GM10847 (cell line): ENCODE data around the gene BUD13.

ENCODE experiments used
- POLR2A ChIP-seq: IDR thresholded peaks from 2 replicates; pipeline ENCODE4 v1.6.1; 2011; ENCODE audit not compliant: insufficient read length; ENCODE audit errors: extremely low read depth

Gene BUD13

DNA sequence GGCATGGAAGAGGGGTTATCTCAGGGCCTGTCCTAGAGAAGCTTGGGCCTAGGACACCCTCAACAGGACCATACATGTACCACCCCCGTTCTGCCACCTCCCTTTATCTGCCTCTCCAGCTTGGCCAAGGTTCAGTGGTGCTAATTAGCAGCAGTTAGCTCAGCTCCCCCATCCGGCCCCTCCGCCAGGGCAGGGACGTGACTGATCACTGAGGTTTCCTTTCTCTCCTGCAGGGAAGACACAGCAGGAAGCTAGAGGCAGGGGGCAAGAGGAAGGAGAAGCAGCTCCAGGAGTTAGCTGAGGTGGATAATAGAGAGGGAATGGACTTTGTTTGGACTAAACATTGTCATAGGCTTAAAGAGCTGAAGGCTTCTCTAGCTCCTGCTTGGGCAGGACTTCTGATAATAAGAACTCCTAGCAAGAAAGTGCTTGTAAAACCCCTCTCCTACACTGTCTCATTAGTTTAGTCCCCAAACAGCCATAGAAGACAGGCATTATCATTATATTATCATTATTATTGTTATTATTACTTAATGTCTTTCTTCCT lies 53.8 kb downstream of the BUD13 start:
- TF ChIP-seq POLR2A, result no peak

DNA sequence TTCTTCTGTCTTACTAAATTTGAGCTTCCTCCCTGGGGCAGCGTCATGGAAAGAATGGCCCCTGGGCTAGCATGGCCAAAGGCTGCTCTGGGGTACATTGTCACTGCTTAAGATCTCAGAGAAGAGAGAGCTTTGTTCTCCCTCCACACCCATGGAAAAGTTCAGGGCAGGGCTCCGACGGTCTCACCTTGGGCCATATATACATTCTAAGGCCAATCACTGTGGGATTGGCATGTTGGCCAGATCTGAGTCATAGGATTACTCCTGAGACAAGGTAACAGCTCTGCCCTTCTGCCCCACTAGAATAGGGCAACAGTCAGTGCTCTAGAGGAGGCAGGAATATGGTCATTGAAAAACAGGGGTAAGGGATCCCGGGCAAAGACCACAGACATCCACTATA lies 56.2 kb downstream of the BUD13 start:
- TF ChIP-seq POLR2A, result no peak

DNA sequence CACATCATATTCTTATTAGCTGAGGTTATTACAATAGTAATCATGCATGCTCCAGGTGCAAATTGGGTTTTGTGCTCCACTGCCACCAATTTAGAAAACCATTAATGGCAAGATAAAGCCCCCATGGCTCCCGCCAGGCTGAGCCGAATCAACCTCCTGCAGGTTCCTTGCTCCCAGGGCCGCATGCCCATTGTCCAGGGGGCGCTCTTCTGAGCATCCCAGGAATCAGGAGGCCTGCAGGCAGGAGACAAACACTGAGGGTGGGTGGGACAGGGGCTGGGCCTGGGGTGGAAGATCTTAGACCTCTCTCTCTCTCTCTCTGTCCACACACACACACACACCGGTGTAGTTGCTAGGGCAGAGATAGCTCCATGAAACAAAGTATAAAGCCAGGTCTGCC lies 57.4 kb downstream of the BUD13 start:
- no peak for TF ChIP-seq POLR2A

DNA sequence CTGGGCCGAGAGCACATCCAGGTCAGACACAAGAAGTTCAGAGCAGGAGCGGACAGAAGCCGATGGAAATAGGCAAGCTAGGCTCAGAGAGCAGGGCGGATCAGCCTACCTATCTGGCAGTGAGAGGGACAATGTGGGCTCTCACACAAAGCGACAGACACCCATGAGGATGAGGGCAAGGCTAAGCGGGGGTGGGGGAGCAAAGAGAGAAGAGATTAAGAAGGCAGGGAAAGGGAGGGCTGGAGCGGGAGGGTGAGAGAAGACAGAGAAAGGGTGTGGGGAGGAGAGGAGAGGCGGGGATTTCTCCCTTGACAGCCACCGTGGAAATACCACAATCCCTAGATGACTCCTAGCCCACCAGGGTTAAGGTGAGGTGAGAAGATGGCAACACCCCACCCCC lies 57.9 kb downstream of the BUD13 start:
- TF ChIP-seq POLR2A, result no peak

DNA sequence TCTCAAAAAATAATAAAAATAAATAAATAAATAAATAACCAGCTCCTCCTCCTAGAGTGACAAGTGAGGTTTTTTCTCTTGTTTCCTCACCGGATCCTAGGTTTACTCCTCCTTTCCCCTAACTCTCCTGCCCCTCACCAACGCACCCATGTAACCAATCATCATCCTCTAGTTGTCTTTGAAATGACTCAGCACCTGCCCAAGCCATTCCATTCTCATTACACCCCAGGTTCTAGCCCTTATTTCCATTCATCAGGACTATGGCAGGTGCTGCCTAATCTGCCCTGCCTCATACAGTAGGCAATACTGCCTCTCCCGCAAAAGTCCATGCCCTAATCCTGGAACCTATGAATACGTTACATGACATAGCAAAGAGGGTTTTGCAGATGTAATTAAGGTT lies 60.4 kb downstream of the BUD13 start:
- no peak for TF ChIP-seq POLR2A

DNA sequence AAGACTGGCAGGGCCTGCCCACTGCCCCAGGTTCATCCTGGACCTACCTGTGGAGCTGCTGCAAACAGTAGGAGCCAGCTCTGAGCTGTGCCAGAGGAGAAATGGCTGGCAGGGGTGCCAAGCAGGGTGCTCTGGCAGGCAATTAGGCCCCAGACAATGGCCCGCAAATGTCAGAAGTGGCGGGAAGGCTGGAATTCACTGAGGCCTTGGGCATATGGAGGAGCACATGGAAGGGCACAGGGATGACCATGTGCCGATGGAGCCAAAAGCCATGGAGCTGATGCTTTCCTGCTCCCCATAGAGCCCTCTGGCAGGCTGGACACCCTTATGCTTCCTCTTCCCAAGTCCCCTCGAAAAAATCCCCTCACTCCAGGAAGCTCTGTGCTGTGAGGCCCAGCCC lies 62.0 kb downstream of the BUD13 start:
- TF ChIP-seq POLR2A, result no peak

DNA sequence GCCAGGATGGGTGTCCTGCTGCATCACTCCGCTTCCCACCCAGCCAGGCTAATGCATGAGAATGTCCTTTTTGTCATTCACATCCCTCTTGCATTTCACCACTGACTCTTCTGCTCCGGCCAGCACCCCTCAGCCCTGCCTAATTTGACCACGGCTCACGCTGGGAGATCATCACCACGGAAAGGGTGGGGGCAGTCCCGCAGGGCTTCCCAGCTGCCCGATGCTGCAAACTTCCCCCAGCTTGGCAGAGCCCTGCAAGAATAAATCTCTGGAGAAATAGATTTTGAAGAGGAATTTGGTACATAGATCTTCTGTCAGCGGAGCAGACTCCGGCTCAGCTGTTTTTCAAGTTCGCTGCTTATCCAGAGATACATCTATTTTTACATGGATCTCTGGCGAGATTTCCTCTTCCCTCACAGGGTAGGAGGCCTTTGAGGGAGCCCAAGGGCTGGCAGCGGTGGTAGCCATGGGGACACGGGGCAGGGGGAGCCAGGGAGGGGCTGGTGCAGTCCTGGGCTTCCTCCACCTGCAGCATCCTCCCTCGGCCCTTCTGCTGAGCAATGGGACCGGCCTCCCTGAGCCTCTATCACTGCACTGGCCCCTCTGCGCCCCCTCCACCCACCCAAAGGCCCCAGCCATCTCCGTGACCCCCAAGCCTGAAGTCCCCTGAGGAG lies 62.6 kb downstream of the BUD13 start:
- no peak for TF ChIP-seq POLR2A

DNA sequence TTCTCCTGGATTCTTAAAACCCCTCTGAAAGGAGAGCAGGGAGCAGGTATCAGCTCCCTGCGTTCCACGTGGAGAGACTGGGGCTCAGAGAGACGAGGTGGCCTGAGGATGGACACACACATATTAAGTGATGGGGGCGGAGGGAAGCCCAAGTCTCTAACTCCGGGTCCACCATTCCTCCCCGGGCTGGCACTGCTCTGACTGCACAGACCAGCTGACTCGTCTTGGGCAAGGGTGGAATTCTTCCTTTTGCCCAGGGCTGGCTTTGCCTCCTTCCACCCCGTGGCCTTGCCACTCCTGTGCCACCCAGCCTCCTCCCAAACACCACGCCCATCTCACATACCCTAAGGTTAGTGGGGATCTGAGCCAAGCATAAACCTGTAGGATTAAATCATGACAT lies 65.0 kb downstream of the BUD13 start:
- no peak for TF ChIP-seq POLR2A

DNA sequence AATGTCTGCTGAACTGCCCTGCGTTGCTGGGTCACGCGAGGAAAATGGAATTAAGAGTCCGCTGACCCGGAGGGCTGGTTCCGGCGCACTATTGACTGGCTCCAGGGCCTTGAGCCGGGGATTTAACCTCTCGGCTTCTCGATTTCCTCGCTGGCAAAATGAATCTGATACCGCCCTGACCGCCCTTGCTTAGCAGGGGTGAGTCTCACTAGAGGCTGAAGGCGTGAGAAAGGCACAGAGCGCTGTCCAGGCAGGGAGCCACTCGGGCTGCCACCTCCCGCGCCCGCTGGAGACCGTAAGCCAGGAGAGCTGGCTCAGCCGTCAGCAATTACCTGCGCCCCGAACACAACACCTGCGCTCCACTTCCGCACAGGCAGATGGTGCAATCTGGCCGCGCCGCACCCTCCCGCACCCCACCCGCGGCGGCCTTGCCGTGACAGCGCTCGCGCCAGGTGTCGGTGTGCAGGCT lies 65.6 kb downstream of the BUD13 start:
- TF ChIP-seq POLR2A, result no peak

DNA sequence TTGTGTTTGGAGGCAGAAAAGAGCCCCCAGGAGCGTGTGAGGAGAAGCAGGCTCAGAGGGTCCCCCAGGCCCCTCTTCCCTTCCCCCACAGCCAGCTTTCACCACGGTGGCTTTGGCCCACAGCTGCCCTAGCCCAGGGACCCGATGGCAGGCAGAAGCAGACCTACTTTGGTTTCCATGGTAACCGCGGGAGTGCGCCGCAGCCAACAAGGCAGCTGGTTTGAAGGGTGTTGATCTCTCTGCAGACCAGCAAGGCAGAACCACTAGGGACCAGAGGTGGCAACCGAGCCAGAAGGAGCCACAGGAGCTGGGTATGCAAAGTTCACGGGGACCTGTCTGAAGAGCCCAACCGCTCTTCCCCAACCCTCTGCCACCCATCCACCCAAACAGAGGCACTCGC lies 69.4 kb downstream of the BUD13 start:
- TF ChIP-seq POLR2A, result no peak

DNA sequence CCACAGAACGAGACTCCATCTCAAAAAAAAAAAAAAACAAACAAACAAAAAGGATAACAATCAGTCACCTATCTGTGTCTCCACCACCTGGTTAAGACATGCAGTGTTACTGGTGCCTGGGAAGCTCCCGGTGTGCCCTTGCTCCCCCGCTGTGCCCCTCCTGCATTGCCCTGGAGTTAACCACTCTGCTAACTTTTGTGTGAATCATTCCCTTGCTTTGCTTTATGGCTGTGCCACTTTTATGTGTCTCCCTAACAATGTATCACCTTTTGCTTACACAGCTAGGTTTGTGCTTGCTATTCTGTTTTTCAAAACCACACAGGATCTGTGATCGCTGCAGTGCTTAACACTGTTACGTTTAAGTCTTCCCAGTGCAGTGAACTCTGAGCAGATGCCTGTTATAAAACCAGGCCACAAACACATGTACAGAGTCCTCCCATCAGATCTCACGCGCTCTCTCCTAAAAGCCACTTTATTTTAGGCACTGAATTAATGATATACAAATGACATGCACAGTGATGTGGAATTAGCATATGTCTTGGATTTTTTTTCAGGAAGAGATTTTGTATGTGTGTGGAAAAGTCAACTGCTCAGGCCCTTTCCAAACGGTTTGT lies 69.9 kb downstream of the BUD13 start:
- TF ChIP-seq POLR2A, result no peak

DNA sequence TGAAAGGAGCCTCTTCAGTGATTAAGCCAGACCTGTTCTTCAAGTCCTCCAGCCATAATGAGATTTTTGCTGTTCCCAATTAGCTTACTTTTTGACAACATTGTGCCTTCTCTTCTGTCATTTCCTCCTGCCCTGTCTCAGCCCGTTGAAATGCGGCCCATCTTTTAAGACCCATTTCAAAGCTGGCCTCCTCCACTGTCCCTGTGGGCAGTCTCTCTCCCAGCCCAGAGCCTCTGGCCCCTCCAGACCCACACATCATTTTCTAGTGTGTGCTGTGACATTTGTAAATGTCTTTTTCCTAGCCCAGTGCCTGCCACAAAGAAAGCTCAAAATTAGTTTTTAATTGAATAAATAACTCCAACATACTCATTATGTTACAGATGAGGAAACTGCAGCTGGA lies 70.9 kb downstream of the BUD13 start:
- no peak for TF ChIP-seq POLR2A

DNA sequence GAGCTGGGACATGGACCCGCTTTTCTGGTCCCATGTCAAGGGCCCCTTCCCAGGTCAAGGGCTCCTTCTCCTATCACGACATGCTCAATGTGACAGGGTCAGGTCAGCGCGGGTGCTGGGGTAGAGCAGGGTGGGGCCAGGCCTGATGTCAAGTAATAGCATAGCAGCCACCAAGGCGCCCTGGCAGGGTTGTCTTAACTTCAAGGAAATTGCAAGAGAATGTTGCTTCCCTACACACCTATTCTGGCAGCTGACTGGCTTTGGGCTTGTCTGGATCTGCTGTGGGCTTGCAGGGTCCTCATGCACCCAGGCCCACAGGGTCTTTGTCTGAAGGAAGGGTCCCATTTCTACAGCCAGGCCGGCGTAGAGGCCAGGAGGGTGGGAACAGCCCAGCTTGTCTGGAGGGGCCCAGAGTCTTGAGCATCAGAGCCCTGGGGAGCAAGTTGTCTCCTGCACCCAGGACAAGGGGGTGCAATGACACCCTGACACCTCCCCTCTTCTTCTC lies 71.4 kb downstream of the BUD13 start:
- TF ChIP-seq POLR2A, result no peak

DNA sequence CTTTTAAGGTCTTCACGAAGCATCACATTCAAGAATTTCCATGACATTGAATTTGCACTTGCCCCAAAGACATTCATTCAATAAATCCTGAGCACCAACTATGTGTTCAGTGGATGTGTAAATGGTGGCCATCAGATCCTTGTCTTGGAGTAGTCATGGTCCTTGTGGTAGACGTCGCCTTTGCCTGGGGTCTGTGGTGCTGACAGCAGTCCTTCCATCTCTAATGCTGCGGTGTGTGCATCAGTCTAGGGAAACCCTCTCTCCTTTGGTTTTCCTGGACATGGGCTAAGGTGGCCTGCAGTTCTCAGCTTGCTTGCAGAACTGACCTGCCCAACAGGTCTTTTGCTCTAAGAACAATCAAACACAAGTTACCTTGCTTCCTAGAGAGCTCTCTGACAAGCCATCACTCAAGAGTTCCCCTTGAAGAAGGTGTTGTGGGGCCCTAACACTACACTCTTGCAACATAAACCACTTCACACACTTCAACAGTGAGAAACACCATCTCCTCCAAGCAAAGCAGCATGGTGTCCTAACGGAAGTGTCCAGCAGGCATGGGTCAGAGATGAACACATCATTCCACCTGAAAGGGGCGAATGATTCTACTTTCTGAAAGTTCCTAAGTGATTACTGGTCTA lies 72.1 kb downstream of the BUD13 start:
- TF ChIP-seq POLR2A, result no peak
